ENCODE results near the gene GJC1.

- TF ChIP-seq EZH2 (IDR thresholded peaks at IDR 0.05; ENCODE audit: low read length, missing control alignments) (no peak), CTCF (conservative IDR thresholded peaks at IDR 0.05 in 1 of 2, IDR thresholded peaks at IDR 0.05 in 1 of 2; ENCODE audit: low read depth in 1 of 2, low read length in 2 of 2) (no peak)
These were observed 75.8 kb downstream of the GJC1 start for GRCh38 chr17:44754276-44754675.
